ENCODE measurements around the gene PCK2. TPM values are rescaled to one million over a fixed set of nuclear protein-coding genes. Genes with fewer than 3 reads are reported as not detected.

The PCK2 gene
- total and polyA plus RNA-seq, 2 of the 13 experiments (the other 11 are each of a cell fraction or from before 2014, with no cell fraction given) = 129 to 272 TPM

- TF ChIP-seq ERF (CRISPR knock-in tag; IDR thresholded peaks at IDR 0.05) (no peak), ZNF264 (CRISPR knock-in tag; IDR thresholded peaks at IDR 0.05) (0 out of 2 replicates have a peak, but pooled peaks have one; percentile 11), ZNF512B (CRISPR knock-in tag; IDR thresholded peaks at IDR 0.05; ENCODE audit: borderline replicate concordance) (peak; percentile 84; the same call in 1 of the 2 replicates), SRF (IDR thresholded peaks at IDR 0.05; ENCODE audit: low read depth, low read length) (no peak), ZNF609 (CRISPR knock-in tag; IDR thresholded peaks at IDR 0.05; ENCODE audit: borderline replicate concordance) (no peak), ZNF800 (CRISPR knock-in tag; IDR thresholded peaks at IDR 0.05) (no peak), ZNF383 (CRISPR knock-in tag; IDR thresholded peaks at IDR 0.05; ENCODE audit: borderline replicate concordance) (no peak), MTA3 (CRISPR knock-in tag; IDR thresholded peaks at IDR 0.05) (no peak), NFKB2 (CRISPR knock-in tag; IDR thresholded peaks at IDR 0.05; ENCODE audit: borderline replicate concordance) (no peak), SIX4 (CRISPR knock-in tag; IDR thresholded peaks at IDR 0.05) (no peak), ARHGAP35 (CRISPR knock-in tag; IDR thresholded peaks at IDR 0.05; ENCODE audit: borderline replicate concordance) (0 out of 2 replicates have a peak, but pooled peaks have one; percentile 64), GATAD2A (CRISPR knock-in tag; IDR thresholded peaks at IDR 0.05) (no peak), ZSCAN21 (CRISPR knock-in tag; IDR thresholded peaks at IDR 0.05; ENCODE audit: borderline replicate concordance) (no peak), GZF1 (CRISPR knock-in tag; IDR thresholded peaks at IDR 0.05) (peak; percentile 59; the same call in 1 of the 2 replicates), ZIK1 (CRISPR knock-in tag; IDR thresholded peaks at IDR 0.05; ENCODE audit: borderline replicate concordance, low read depth) (no peak; the same call in 1 of the 2 replicates), ETV6 (CRISPR knock-in tag; conservative IDR thresholded peaks at IDR 0.05) (0 out of 2 replicates have a peak, but pooled peaks have one; percentile 24), RBFOX2 (IDR thresholded peaks at IDR 0.05; ENCODE audit: low read depth, low read length) (no peak), ARID2 (CRISPR knock-in tag; IDR thresholded peaks at IDR 0.05; ENCODE audit: borderline replicate concordance) (no peak)
These were observed 41.4 kb downstream of the PCK2 start (continued) for GRCh38 chr14:24135584-24135833.
